ENCODE measurements around the gene SHB. TPM values are rescaled to one million over a fixed set of nuclear protein-coding genes. Genes with fewer than 3 reads are reported as not detected.

SHB gene
- total and polyA plus RNA-seq, 2 of the 13 experiments (the other 11 are each of a cell fraction or from before 2014, with no cell fraction given): 19.4 to 20.7 TPM

DNA sequence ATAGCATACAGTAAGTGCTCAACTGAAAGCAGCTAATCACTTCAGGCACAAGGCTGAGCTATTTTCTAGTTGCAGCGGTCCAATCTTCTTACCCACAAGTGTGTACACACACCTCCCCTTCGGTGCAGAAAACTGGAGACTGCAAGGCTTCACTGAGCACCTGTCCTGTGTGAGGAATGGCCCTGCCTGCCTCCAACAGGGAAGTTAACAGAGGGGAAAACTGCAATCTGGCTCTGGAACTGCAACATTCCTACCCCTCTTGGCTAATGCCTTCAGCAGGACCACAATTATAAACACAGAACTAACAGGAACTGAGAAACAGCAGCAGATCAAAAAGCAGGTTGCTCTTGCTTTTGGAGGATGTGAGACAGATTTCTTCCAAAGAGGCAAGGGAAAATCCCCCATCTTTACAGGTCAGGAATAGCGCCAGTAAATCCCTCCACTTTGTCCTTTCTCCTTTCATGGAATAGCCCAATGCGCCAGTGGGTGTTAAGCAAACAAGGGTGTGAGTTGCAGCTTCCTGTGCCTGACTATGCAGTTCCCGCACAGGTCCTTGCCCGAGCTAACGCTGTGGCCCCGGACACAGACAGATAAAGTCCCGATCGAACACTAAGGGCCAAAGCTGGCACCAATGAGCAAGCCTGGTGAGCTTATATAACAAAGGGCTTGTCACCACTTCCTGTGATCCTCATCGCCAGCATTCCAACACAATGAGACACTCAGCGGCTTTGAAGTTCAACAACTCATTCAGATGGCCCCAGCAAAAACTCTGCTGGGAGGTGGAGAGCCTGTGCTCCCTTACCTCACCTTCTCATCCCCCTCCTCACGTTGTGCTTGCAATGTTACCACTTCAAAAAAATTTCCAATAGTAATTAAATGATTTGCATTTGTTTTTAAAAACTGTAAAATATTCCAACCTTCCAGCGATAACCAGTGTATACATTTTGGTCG is 21.5 kb downstream of the SHB start (continued):
- peak; percentile 99 for TF ChIP-seq ZBTB34 (CRISPR knock-in tag; IDR thresholded peaks at IDR 0.05)
- TF ChIP-seq NCOA1 (CRISPR knock-in tag; IDR thresholded peaks at IDR 0.05): no peak
- no peak for TF ChIP-seq HNRNPUL1 (IDR thresholded peaks at IDR 0.05; ENCODE audit: low read depth, low read length)
- no peak for TF ChIP-seq ZNF83 (CRISPR knock-in tag; IDR thresholded peaks at IDR 0.05; ENCODE audit: borderline replicate concordance)
- peak; percentile 84 for TF ChIP-seq ZNF746 (CRISPR knock-in tag; IDR thresholded peaks at IDR 0.05)
- TF ChIP-seq, protein P1, sequence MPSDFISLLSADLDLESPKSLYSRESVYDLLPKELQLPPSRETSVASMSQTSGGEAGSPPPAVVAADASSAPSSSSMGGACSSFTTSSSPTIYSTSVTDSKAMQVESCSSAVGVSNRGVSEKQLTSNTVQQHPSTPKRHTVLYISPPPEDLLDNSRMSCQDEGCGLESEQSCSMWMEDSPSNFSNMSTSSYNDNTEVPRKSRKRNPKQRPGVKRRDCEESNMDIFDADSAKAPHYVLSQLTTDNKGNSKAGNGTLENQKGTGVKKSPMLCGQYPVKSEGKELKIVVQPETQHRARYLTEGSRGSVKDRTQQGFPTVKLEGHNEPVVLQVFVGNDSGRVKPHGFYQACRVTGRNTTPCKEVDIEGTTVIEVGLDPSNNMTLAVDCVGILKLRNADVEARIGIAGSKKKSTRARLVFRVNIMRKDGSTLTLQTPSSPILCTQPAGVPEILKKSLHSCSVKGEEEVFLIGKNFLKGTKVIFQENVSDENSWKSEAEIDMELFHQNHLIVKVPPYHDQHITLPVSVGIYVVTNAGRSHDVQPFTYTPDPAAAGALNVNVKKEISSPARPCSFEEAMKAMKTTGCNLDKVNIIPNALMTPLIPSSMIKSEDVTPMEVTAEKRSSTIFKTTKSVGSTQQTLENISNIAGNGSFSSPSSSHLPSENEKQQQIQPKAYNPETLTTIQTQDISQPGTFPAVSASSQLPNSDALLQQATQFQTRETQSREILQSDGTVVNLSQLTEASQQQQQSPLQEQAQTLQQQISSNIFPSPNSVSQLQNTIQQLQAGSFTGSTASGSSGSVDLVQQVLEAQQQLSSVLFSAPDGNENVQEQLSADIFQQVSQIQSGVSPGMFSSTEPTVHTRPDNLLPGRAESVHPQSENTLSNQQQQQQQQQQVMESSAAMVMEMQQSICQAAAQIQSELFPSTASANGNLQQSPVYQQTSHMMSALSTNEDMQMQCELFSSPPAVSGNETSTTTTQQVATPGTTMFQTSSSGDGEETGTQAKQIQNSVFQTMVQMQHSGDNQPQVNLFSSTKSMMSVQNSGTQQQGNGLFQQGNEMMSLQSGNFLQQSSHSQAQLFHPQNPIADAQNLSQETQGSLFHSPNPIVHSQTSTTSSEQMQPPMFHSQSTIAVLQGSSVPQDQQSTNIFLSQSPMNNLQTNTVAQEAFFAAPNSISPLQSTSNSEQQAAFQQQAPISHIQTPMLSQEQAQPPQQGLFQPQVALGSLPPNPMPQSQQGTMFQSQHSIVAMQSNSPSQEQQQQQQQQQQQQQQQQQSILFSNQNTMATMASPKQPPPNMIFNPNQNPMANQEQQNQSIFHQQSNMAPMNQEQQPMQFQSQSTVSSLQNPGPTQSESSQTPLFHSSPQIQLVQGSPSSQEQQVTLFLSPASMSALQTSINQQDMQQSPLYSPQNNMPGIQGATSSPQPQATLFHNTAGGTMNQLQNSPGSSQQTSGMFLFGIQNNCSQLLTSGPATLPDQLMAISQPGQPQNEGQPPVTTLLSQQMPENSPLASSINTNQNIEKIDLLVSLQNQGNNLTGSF (CRISPR knock-in tag; IDR thresholded peaks at IDR 0.05): no peak
- peak; percentile 86 for TF ChIP-seq ASH2L (IDR thresholded peaks at IDR 0.05; ENCODE audit: insufficient read length, low read depth, low read length)
- no peak for TF ChIP-seq RFXANK (CRISPR knock-in tag; IDR thresholded peaks at IDR 0.05)
- TF ChIP-seq ATF7-NPFF (CRISPR knock-in tag; IDR thresholded peaks at IDR 0.05; ENCODE audit: low read depth): peak; percentile 70; the same call in 1 of the 2 replicates
- peak; percentile 66; the same call in 1 of the 2 replicates for TF ChIP-seq ZNF749 (CRISPR knock-in tag; IDR thresholded peaks at IDR 0.05; ENCODE audit: borderline replicate concordance)
- TF ChIP-seq PAX8 (CRISPR knock-in tag; IDR thresholded peaks at IDR 0.05; ENCODE audit: borderline replicate concordance): no peak
- TF ChIP-seq ZNF12 (CRISPR knock-in tag; IDR thresholded peaks at IDR 0.05): peak; percentile 91
- TF ChIP-seq ZNF276 (CRISPR knock-in tag; IDR thresholded peaks at IDR 0.05; ENCODE audit: low read depth): peak; percentile 26; the same call in 1 of the 2 replicates
- TF ChIP-seq ZSCAN30 (CRISPR knock-in tag; IDR thresholded peaks at IDR 0.05): no peak
- peak; percentile 76 for TF ChIP-seq SP5 (CRISPR knock-in tag; IDR thresholded peaks at IDR 0.05; ENCODE audit: borderline replicate concordance, low read depth)
- no peak for TF ChIP-seq SRSF1 (optimal IDR thresholded peaks at IDR 0.05; ENCODE audit: low read depth, low read length)
- TF ChIP-seq, protein P2, sequence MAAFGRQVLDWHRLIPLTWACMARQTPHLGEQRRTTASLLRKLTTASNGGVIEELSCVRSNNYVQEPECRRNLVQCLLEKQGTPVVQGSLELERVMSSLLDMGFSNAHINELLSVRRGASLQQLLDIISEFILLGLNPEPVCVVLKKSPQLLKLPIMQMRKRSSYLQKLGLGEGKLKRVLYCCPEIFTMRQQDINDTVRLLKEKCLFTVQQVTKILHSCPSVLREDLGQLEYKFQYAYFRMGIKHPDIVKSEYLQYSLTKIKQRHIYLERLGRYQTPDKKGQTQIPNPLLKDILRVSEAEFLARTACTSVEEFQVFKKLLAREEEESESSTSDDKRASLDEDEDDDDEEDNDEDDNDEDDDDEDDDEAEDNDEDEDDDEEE (CRISPR knock-in tag; IDR thresholded peaks at IDR 0.05): no peak
- TF ChIP-seq BATF2 (CRISPR knock-in tag; IDR thresholded peaks at IDR 0.05): no peak

All from HepG2 (cell line).